Measurements from ENCODE around the gene SESN1. TPM values are rescaled to one million over a fixed set of nuclear protein-coding genes. Genes with fewer than 3 reads are reported as not detected.

Gene SESN1
- total RNA-seq, 1 donor from 2014 or later, result 18.4 TPM

GRCh38 chr6:109027964-109028363 is 66.7 kb downstream of the SESN1 start:
- DNase-seq (ENCODE audit: low read depth) (no peak), FAIRE-seq (no peak)
- TF ChIP-seq, protein P1, sequence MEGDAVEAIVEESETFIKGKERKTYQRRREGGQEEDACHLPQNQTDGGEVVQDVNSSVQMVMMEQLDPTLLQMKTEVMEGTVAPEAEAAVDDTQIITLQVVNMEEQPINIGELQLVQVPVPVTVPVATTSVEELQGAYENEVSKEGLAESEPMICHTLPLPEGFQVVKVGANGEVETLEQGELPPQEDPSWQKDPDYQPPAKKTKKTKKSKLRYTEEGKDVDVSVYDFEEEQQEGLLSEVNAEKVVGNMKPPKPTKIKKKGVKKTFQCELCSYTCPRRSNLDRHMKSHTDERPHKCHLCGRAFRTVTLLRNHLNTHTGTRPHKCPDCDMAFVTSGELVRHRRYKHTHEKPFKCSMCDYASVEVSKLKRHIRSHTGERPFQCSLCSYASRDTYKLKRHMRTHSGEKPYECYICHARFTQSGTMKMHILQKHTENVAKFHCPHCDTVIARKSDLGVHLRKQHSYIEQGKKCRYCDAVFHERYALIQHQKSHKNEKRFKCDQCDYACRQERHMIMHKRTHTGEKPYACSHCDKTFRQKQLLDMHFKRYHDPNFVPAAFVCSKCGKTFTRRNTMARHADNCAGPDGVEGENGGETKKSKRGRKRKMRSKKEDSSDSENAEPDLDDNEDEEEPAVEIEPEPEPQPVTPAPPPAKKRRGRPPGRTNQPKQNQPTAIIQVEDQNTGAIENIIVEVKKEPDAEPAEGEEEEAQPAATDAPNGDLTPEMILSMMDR (IDR thresholded peaks at IDR 0.05; ENCODE audit: insufficient read depth, low read length, severe bottlenecking), result no peak
- H3K4me3 ChIP-seq (ENCODE audit: low read depth, low read length), result no peak overlapping the region
- no peaks in the 10 kb centered on the region for H3K36me3 ChIP-seq (ENCODE audit: control insufficient read depth, insufficient read depth, low read length)
- no peaks in the 10 kb centered on the region for H3K27me3 ChIP-seq (ENCODE audit: control insufficient read depth, insufficient read depth, low read length)

GRCh38 chr6:109025639-109026038 is 69.0 kb downstream of the SESN1 start:
- no peaks in the 10 kb centered on the region for H3K27me3 ChIP-seq (ENCODE audit: control insufficient read depth, insufficient read depth, low read length)
- no peak overlapping the region for H3K4me3 ChIP-seq (ENCODE audit: low read depth, low read length)
- no peak for FAIRE-seq
- no peak for DNase-seq (ENCODE audit: low read depth)
- TF ChIP-seq, protein P1 (IDR thresholded peaks at IDR 0.05; ENCODE audit: insufficient read depth, low read length, severe bottlenecking), result no peak
- H3K36me3 ChIP-seq (ENCODE audit: control insufficient read depth, insufficient read depth, low read length), result no peaks in the 10 kb centered on the region

DNA sequence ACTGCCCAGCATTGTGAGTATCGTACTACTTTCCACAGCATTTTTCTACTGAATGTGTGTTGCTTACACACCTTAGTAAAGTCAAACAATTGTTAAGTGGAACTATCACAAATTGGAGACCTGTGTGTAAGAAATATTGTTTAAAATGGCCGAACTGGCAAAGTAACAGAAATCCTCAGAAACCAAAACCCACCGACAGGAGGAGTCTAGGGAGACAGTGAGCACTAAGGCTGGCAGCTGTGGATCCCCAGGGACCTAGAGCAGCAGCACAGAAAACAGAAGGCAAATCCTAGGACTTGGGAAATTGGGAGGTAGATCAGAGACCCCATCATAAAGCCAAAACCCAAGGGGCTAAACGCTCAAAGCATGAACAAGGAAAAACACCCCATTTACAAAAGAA is 69.9 kb downstream of the SESN1 start:
- DNase-seq (ENCODE audit: low read depth) (no peak), FAIRE-seq (peak; percentile 60)
- no peaks in the 10 kb centered on the region for H3K36me3 ChIP-seq (ENCODE audit: control insufficient read depth, insufficient read depth, low read length)
- TF ChIP-seq, protein P1 (IDR thresholded peaks at IDR 0.05; ENCODE audit: insufficient read depth, low read length, severe bottlenecking), result no peak
- no peak overlapping the region for H3K4me3 ChIP-seq (ENCODE audit: low read depth, low read length)
- H3K27me3 ChIP-seq (ENCODE audit: control insufficient read depth, insufficient read depth, low read length), result no peaks in the 10 kb centered on the region

GRCh38 chr6:109024368-109024767 is 70.3 kb downstream of the SESN1 start:
- TF ChIP-seq, protein P1 (IDR thresholded peaks at IDR 0.05; ENCODE audit: insufficient read depth, low read length, severe bottlenecking), result no peak
- DNase-seq (ENCODE audit: low read depth) (no peak), FAIRE-seq (no peak)
- no peaks in the 10 kb centered on the region for H3K27me3 ChIP-seq (ENCODE audit: control insufficient read depth, insufficient read depth, low read length)
- H3K36me3 ChIP-seq (ENCODE audit: control insufficient read depth, insufficient read depth, low read length), result no peaks in the 10 kb centered on the region
- no peak overlapping the region for H3K4me3 ChIP-seq (ENCODE audit: low read depth, low read length)

- TF ChIP-seq, protein P1 (IDR thresholded peaks at IDR 0.05; ENCODE audit: insufficient read depth, low read length, severe bottlenecking), result no peak
- Histone ChIP-seq H3K36me3 (ENCODE audit: control insufficient read depth, insufficient read depth, low read length) (no peaks in the 10 kb centered on the region), H3K4me3 (ENCODE audit: low read depth, low read length) (no peak overlapping the region), H3K27me3 (ENCODE audit: control insufficient read depth, insufficient read depth, low read length) (no peaks in the 10 kb centered on the region)
- FAIRE-seq (no peak), DNase-seq (ENCODE audit: low read depth) (no peak)
These were observed 71.2 kb downstream of the SESN1 start for GRCh38 chr6:109023356-109023925.

DNA sequence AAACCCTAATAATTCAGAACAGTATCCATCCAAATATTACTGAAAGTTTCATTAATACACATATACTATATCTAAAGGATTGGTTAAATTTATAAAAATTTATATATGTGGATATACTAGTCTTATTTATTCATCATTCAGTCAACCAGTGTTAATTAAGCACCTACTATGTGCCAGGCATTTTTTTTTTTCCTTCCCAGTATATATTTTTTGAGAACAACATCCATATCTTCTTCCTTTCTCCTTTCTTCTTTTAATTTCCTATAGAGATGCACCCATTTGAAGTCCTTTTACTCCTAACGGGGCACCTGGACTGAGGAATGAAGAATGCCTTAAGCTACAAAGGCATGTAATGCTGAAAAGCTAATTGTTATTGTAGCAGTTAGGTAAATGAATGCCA is 72.8 kb downstream of the SESN1 start:
- no peaks in the 10 kb centered on the region for H3K27me3 ChIP-seq (ENCODE audit: control insufficient read depth, insufficient read depth, low read length)
- DNase-seq (ENCODE audit: low read depth) (no peak), FAIRE-seq (no peak)
- H3K36me3 ChIP-seq (ENCODE audit: control insufficient read depth, insufficient read depth, low read length), result no peaks in the 10 kb centered on the region
- H3K4me3 ChIP-seq (ENCODE audit: low read depth, low read length), result no peak overlapping the region
- TF ChIP-seq, protein P1 (IDR thresholded peaks at IDR 0.05; ENCODE audit: insufficient read depth, low read length, severe bottlenecking), result no peak

Data from bronchial epithelial cell (primary cell).